Fibroblast of lung (primary cell): Measurements from ENCODE around the gene TESK2.

Experiments
- EZH2 ChIP-seq: IDR thresholded peaks from 2 replicates; pipeline ENCODE4 v1.5.1; 2012; ENCODE audit warnings: low read length, control low read depth, mild to moderate bottlenecking; ENCODE audit errors: missing control alignments
- TF ChIP-seq, protein P1 (sequence below), 2 donors: IDR thresholded peaks in 1 of 2; conservative IDR thresholded peaks in 1 of 2; 1 replicate in 1 of 2; 2 replicates in 1 of 2; pipeline ENCODE4 v1.5.1; 2011 to 2012; ENCODE audit warnings: low read length in 2 of 2, control low read depth in 1 of 2, inconsistent platforms in 1 of 2, low read depth in 1 of 2, mild to moderate bottlenecking in 1 of 2

DNA sequence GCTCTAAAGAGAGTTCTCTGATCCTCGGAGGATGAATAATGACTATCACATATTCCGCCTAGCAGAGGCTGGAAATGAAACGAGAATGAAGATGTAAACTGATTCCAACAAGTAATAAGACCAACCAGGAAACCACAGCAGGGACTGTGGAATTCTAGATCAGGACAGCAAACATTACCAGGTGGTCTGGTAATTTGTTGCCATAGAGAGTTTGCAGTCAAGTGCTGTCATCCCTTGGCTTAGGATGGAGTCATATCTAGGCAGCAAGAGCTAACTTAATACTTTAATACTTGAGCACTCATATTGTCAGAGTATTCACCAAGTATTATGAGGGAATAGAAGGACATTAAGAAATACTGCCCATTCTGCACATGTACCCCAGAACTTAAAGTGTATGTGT is 105.7 kb downstream of the TESK2 start:
- TF ChIP-seq, protein P1, sequence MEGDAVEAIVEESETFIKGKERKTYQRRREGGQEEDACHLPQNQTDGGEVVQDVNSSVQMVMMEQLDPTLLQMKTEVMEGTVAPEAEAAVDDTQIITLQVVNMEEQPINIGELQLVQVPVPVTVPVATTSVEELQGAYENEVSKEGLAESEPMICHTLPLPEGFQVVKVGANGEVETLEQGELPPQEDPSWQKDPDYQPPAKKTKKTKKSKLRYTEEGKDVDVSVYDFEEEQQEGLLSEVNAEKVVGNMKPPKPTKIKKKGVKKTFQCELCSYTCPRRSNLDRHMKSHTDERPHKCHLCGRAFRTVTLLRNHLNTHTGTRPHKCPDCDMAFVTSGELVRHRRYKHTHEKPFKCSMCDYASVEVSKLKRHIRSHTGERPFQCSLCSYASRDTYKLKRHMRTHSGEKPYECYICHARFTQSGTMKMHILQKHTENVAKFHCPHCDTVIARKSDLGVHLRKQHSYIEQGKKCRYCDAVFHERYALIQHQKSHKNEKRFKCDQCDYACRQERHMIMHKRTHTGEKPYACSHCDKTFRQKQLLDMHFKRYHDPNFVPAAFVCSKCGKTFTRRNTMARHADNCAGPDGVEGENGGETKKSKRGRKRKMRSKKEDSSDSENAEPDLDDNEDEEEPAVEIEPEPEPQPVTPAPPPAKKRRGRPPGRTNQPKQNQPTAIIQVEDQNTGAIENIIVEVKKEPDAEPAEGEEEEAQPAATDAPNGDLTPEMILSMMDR (conservative IDR thresholded peaks at IDR 0.05 in 1 of 2, IDR thresholded peaks at IDR 0.05 in 1 of 2; ENCODE audit: low read depth in 1 of 2, low read length in 2 of 2) = no peak
- TF ChIP-seq EZH2 = no peak
